ENCODE measurements around the gene CDCA7L. TPM values are rescaled to one million over a fixed set of nuclear protein-coding genes. Genes with fewer than 3 reads are reported as not detected.
"Not testable (repeated sequence)": the region's sequence is repeated elsewhere in the genome, so short reads cannot be mapped to it uniquely, and the experiment has no call there.

Gene CDCA7L
- total RNA-seq, 1 donor from 2014 or later: 53.0 TPM

DNA sequence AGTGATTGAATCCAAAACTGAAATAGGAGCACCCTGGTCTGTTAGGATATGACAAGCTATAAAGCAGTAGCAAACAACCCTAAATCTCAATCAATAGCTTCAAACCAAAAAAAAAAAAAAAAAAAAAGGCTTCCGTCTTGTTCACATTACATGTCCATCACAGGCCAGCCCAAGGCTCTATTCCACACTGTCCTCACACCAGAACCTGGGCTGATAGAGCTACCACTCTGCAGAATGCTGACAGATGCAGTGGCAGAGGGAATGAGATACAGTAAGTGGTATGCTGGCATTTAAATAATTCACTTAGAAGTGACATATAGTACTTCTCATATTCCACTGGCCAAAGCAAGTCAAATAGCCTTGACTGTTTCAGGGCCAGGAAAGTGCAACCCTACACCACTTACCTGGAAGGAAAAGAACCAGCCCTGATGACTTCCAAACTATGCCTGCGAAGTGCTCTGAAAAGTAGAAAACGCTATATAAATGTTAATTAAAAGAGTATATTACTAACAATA lies 5.8 kb downstream of the CDCA7L start:
- H3K27me3 Mint-ChIP-seq: peaks cover 5% of the 10 kb centered on the region
- H3K36me3 Mint-ChIP-seq (ENCODE audit: insufficient read depth): peaks cover 25% of the 10 kb centered on the region
- no peak overlapping the region for H3K27ac Mint-ChIP-seq
- no peak overlapping the region for H3K4me3 Mint-ChIP-seq (ENCODE audit: low read depth)
- peaks cover 14% of the 10 kb centered on the region for H3K9me3 Mint-ChIP-seq (ENCODE audit: low read depth)
- no peak for DNase-seq (ENCODE audit: low spot score, unreplicated experiment)
- peaks cover 20% of the 10 kb centered on the region for H3K4me1 Mint-ChIP-seq (ENCODE audit: low read depth)
- TF ChIP-seq CTCF (IDR thresholded peaks at IDR 0.05; ENCODE audit: unreplicated experiment): no peak

DNA sequence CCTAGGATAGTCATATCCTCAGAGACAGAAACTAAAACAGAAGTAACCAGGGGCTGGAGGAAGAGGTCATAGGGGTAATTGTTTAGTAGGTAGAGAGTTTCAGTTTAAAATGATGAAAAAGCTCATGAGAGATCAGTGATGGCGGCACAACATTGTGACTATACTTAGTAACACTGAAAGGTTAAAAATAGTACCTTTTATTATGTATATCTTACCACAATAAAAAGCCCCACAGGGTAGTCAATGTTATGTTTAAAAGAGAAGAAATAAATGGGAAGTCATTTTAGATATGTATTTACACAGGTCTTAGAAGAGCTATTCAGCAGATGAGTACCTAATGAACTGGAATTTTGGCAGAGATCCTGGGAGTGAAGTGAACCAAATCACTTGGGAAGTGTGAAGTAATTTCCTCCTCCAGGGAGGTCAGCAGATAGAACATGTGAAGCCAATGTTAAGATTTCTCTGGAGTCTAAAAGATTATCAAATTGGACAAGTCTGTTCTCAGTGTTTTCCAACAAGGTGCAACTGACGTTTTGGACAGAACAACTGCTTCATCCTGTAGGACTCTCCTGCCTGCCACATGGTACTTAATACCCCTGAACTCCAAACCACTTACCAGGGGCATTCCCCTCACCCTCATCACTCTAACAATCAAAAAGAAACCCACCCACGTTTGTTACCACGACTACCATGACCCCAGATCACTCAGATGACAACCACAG lies 6.4 kb downstream of the CDCA7L start:
- H3K36me3 Mint-ChIP-seq (ENCODE audit: insufficient read depth): peaks cover 27% of the 10 kb centered on the region
- peaks cover 5% of the 10 kb centered on the region for H3K27me3 Mint-ChIP-seq
- no peak for DNase-seq (ENCODE audit: low spot score, unreplicated experiment)
- TF ChIP-seq CTCF (IDR thresholded peaks at IDR 0.05; ENCODE audit: unreplicated experiment): no peak
- no peak overlapping the region for H3K4me3 Mint-ChIP-seq (ENCODE audit: low read depth)
- peaks cover 14% of the 10 kb centered on the region for H3K9me3 Mint-ChIP-seq (ENCODE audit: low read depth)
- H3K4me1 Mint-ChIP-seq (ENCODE audit: low read depth): peaks cover 18% of the 10 kb centered on the region
- H3K27ac Mint-ChIP-seq: no peak overlapping the region

- no peak for DNase-seq (ENCODE audit: low spot score, unreplicated experiment)
- no peak for TF ChIP-seq CTCF (IDR thresholded peaks at IDR 0.05; ENCODE audit: unreplicated experiment)
- peaks cover 18% of the 10 kb centered on the region for H3K4me1 Mint-ChIP-seq (ENCODE audit: low read depth)
- peaks cover 5% of the 10 kb centered on the region for H3K27me3 Mint-ChIP-seq
- no peak overlapping the region for H3K4me3 Mint-ChIP-seq (ENCODE audit: low read depth)
- peaks cover 14% of the 10 kb centered on the region for H3K9me3 Mint-ChIP-seq (ENCODE audit: low read depth)
- H3K27ac Mint-ChIP-seq: no peak overlapping the region
- H3K36me3 Mint-ChIP-seq (ENCODE audit: insufficient read depth): peaks cover 30% of the 10 kb centered on the region
Observed at GRCh38 chr7:21938463-21938862, 7.2 kb downstream of the CDCA7L start.

DNA sequence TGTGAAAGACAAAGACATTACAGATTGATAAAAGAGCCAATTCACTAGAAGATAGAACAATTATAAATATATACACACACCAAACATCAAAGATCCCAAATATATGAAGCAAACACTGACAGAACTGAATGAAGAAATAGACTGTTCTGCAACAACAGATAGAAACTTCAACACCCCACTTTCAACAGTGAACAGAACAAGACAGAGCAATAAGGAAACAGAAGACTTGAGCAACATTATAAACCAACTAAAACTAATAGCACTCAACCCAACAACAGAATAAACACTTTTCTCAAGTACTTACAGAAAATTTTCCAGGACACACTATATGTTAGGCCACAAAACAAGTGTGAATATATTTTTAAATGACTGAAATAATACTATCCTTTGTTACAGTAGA lies 10.9 kb downstream of the CDCA7L start:
- Mint-ChIP-seq H3K36me3 (ENCODE audit: insufficient read depth) (peaks cover 42% of the 10 kb centered on the region), H3K4me1 (ENCODE audit: low read depth) (no peaks in the 10 kb centered on the region), H3K9me3 (ENCODE audit: low read depth) (peaks cover 26% of the 10 kb centered on the region), H3K4me3 (ENCODE audit: low read depth) (no peak overlapping the region), H3K27me3 (peaks cover under 1% of the 10 kb centered on the region), H3K27ac (no peak overlapping the region)
- TF ChIP-seq CTCF (IDR thresholded peaks at IDR 0.05; ENCODE audit: unreplicated experiment): no peak
- DNase-seq (ENCODE audit: low spot score, unreplicated experiment): no peak

DNA sequence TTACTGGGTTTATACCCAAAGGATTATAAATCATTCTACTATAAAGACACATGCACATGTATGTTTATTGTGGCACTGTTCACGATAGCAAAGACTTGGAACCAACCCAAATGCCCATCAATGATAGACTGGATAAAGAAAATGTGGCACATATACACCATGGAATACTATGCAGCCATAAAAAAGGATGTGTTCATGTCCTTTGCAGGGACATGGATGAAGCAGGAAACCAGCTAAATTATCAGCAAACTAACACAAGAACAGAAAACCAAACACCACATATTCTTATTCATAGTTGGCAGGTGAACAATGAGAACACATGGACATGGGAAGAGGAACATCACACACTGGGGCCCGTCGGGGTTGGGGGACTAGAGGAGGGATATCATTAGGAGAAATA lies 12.4 kb downstream of the CDCA7L start:
- peaks cover 32% of the 10 kb centered on the region for H3K9me3 Mint-ChIP-seq (ENCODE audit: low read depth)

GRCh38 chr7:21927693-21928092 lies 18.0 kb downstream of the CDCA7L start:
- H3K36me3 Mint-ChIP-seq (ENCODE audit: insufficient read depth): peaks cover 16% of the 10 kb centered on the region
- no peaks in the 10 kb centered on the region for H3K4me1 Mint-ChIP-seq (ENCODE audit: low read depth)
- H3K27me3 Mint-ChIP-seq: peaks cover 8% of the 10 kb centered on the region
- no peak for TF ChIP-seq CTCF (IDR thresholded peaks at IDR 0.05; ENCODE audit: unreplicated experiment)
- no peak overlapping the region for H3K27ac Mint-ChIP-seq
- DNase-seq (ENCODE audit: low spot score, unreplicated experiment): no peak
- H3K4me3 Mint-ChIP-seq (ENCODE audit: low read depth): no peak overlapping the region
- peaks cover 18% of the 10 kb centered on the region for H3K9me3 Mint-ChIP-seq (ENCODE audit: low read depth)

More for the DNA sequence above, 12.4 kb downstream of the CDCA7L start:
- H3K27ac Mint-ChIP-seq; H3K4me3 Mint-ChIP-seq (ENCODE audit: low read depth); H3K27me3 Mint-ChIP-seq; H3K4me1 Mint-ChIP-seq (ENCODE audit: low read depth); DNase-seq (ENCODE audit: low spot score, unreplicated experiment): not testable (repeated sequence)
- peaks cover 40% of the 10 kb centered on the region for H3K36me3 Mint-ChIP-seq (ENCODE audit: insufficient read depth)

Data from progenitor cell of endocrine pancreas (in vitro differentiated cells).